ENCODE results near the gene AUTS2.

Gene AUTS2

DNA sequence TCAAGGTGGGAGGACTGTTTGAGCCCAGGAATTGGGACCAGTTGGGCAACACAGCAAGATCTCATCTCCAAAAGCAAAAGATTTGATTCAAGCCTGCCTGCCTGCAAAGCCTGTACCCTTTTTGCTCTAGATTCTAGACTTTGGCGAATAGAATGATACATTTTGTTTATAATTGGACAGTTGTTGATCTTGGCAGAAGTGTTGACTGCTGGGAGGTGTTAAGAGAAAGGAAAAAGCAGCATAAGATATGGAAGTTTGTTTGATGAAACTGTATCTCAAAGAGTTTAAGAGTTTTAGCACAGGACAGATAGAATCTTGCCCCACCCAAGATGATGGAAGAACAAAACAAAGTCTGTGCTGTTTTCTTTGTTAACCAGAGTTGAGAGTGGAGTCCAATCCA, 224.1 kb downstream of the AUTS2 start:
- no peak overlapping the region for H3K4me3 Mint-ChIP-seq
- H3K9me3 Mint-ChIP-seq: no peaks in the 10 kb centered on the region
- H3K27me3 Mint-ChIP-seq: peaks cover 3% of the 10 kb centered on the region
- DNase-seq: no peak
- H3K36me3 Mint-ChIP-seq (ENCODE audit: low read depth): no peaks in the 10 kb centered on the region
- peaks cover 10% of the 10 kb centered on the region for H3K4me1 Mint-ChIP-seq (ENCODE audit: low read depth)
- H3K27ac Mint-ChIP-seq: no peak overlapping the region

DNA sequence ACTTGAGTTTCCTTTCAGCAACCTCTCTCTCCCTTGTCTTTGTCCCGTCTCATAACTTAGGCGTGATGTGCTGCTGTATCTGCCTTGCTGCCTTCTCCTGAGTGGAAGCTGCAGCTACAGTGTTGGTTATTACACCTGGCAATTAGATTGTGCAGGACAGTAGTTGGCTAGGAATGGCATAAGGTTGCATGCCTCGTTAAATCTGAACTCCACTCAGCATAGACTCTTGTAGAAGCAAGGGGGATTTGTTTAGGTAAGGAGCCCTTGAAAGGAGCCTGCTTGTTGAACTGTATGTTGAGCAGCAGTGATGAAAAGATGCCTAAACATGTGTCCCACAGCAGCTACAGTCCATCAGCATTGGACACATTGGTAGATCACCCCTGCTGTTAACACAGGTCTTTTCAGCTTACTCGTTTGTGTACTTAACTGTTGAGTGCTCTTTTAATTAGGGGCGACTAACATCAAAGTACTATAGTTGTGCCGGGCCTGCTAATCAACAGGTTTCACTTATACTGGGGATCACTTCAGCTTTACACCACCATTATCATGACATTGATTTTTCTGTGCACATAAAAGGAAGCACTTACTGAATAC, 225.0 kb downstream of the AUTS2 start:
- Mint-ChIP-seq H3K9me3 (no peaks in the 10 kb centered on the region), H3K27ac (no peak overlapping the region), H3K4me1 (ENCODE audit: low read depth) (peaks cover 10% of the 10 kb centered on the region), H3K4me3 (no peak overlapping the region), H3K36me3 (ENCODE audit: low read depth) (no peaks in the 10 kb centered on the region), H3K27me3 (peaks cover 9% of the 10 kb centered on the region)
- no peak for DNase-seq

DNA sequence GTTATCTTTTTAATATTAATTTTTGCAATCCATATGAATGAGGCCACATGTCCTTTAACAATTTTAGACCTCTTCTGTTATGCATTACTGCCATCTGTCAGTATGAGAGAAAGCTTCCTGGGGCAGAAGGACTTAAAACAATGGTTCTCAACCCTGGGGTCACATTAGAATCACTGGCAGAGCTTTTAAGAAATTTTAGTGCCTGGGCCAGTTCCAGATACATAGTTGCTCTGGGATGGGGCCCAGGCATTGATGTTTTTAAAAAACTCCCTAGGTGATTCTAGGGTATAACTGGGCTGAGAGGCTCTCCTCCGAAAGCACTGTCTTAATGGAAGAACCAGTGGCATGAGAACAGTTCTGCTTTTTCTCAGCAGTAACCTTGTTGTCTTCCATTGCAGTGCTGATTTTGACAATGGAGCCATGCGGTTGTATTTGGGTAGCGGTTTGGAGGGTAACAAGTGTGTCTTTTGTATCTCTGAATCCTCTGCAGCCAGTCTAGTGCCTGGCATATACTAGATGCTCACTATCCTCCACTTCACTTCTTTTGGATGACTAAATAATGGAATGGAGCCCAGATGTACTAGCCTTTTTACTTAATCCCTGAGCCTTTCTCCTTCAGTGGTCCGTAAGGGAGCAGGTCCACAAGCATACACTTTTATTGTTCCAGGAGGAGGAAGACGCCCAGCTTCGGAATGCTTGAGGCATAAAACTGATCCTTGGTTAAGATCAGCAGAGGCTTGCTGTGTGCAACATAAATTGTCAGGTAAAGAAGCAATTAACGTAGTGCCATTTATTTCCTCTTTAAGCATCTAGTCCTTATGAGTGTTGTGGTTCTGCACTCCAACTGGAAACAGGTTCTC, 227.1 kb downstream of the AUTS2 start:
- Mint-ChIP-seq H3K4me3 (no peak overlapping the region), H3K27me3 (peaks cover 20% of the 10 kb centered on the region), H3K27ac (no peak overlapping the region), H3K4me1 (ENCODE audit: low read depth) (peaks cover 10% of the 10 kb centered on the region), H3K36me3 (ENCODE audit: low read depth) (no peaks in the 10 kb centered on the region), H3K9me3 (no peaks in the 10 kb centered on the region)
- DNase-seq: no peak

GRCh38 chr7:69826283-69826682, 228.0 kb downstream of the AUTS2 start:
- Mint-ChIP-seq H3K27me3 (peaks cover 20% of the 10 kb centered on the region), H3K4me1 (ENCODE audit: low read depth) (peaks cover 10% of the 10 kb centered on the region), H3K4me3 (no peak overlapping the region), H3K9me3 (no peaks in the 10 kb centered on the region), H3K36me3 (ENCODE audit: low read depth) (no peaks in the 10 kb centered on the region), H3K27ac (no peak overlapping the region)
- DNase-seq: no peak

- no peak overlapping the region for H3K27ac Mint-ChIP-seq
- no peaks in the 10 kb centered on the region for H3K36me3 Mint-ChIP-seq (ENCODE audit: low read depth)
- H3K27me3 Mint-ChIP-seq: peaks cover 20% of the 10 kb centered on the region
- DNase-seq: no peak
- no peaks in the 10 kb centered on the region for H3K9me3 Mint-ChIP-seq
- H3K4me1 Mint-ChIP-seq (ENCODE audit: low read depth): peaks cover 10% of the 10 kb centered on the region
- no peak overlapping the region for H3K4me3 Mint-ChIP-seq
These were observed 228.9 kb downstream of the AUTS2 start for GRCh38 chr7:69827140-69827539.

DNA sequence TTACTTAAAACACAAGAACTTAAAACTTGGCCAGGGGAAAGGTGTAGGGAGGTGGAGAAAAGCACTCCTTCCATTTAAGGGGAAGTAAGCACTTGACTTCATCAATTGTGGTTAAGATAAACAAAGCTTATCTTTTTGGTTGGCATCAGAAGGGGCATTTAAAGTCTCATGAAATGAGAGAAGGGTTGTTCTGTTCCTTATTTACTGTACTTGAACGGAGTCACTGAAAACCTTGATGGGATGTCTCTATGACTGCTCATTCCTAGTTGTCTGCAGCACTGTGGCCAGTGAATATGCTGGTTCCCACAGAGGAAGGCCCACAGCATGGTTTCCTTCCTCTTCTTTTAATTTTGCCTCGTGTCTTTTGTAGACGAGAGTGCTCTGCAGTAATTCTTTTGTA, 229.3 kb downstream of the AUTS2 start:
- no peak overlapping the region for H3K27ac Mint-ChIP-seq

GRCh38 chr7:69832356-69832755, 234.1 kb downstream of the AUTS2 start:
- H3K9me3 Mint-ChIP-seq: no peaks in the 10 kb centered on the region
- no peak overlapping the region for H3K27ac Mint-ChIP-seq
- H3K4me1 Mint-ChIP-seq (ENCODE audit: low read depth): no peaks in the 10 kb centered on the region
- no peaks in the 10 kb centered on the region for H3K36me3 Mint-ChIP-seq (ENCODE audit: low read depth)
- peaks cover 16% of the 10 kb centered on the region for H3K27me3 Mint-ChIP-seq
- no peak for DNase-seq
- H3K4me3 Mint-ChIP-seq: no peak overlapping the region

More for the DNA sequence above, 229.3 kb downstream of the AUTS2 start:
- Mint-ChIP-seq H3K27me3 (peaks cover 17% of the 10 kb centered on the region), H3K4me1 (ENCODE audit: low read depth) (peaks cover 10% of the 10 kb centered on the region), H3K36me3 (ENCODE audit: low read depth) (no peaks in the 10 kb centered on the region), H3K9me3 (no peaks in the 10 kb centered on the region), H3K4me3 (no peak overlapping the region)
- DNase-seq: no peak

GRCh38 chr7:69833964-69834363, 235.7 kb downstream of the AUTS2 start:
- H3K9me3 Mint-ChIP-seq: no peaks in the 10 kb centered on the region
- H3K27me3 Mint-ChIP-seq: peaks cover 11% of the 10 kb centered on the region
- H3K4me1 Mint-ChIP-seq (ENCODE audit: low read depth): no peaks in the 10 kb centered on the region
- no peak overlapping the region for H3K4me3 Mint-ChIP-seq
- no peak overlapping the region for H3K27ac Mint-ChIP-seq
- H3K36me3 Mint-ChIP-seq (ENCODE audit: low read depth): no peaks in the 10 kb centered on the region
- no peak for DNase-seq

- H3K36me3 Mint-ChIP-seq (ENCODE audit: low read depth): no peaks in the 10 kb centered on the region
- H3K9me3 Mint-ChIP-seq: no peaks in the 10 kb centered on the region
- peaks cover 24% of the 10 kb centered on the region for H3K27me3 Mint-ChIP-seq
- no peak overlapping the region for H3K4me3 Mint-ChIP-seq
- no peak overlapping the region for H3K27ac Mint-ChIP-seq
- H3K4me1 Mint-ChIP-seq (ENCODE audit: low read depth): no peaks in the 10 kb centered on the region
- no peak for DNase-seq
These were observed 238.4 kb downstream of the AUTS2 start for GRCh38 chr7:69836702-69837101.

DNA sequence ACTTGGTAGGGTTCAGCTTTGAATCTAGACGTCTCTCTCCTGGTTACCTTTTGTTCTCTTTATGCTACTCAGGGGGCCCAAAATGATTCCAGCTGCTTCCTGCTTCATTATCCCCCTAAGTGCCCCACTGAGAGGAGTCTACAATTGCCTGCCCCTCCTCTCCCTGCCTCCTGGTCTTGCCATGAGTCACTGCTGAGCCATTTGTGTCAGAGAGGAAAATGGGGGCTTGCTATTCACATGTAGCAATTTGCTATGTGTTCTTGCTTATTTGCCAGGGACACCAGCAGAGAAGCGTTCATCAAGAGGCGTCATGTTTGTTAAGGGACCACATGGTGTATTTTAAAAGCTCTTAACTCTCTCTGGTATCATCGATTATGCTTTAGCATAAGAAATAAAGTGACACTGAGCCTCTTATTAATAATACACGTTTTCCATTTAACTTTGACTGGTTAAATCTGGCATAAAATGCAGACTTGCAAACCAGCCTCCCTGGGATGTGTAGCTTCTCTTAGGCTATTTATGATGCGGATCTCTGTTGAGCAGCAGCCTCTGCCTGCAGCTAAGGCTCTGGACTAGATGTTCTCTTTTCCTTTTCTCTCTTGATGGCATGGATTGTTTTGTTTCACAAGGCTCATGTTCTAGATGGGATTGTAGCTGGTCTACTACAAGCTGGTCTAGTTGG, 239.3 kb downstream of the AUTS2 start:
- Mint-ChIP-seq H3K36me3 (ENCODE audit: low read depth) (no peaks in the 10 kb centered on the region), H3K27me3 (peaks cover 25% of the 10 kb centered on the region), H3K9me3 (no peaks in the 10 kb centered on the region), H3K4me1 (ENCODE audit: low read depth) (no peaks in the 10 kb centered on the region), H3K4me3 (no peak overlapping the region), H3K27ac (no peak overlapping the region)
- no peak for DNase-seq

GRCh38 chr7:69839782-69840181, 241.5 kb downstream of the AUTS2 start:
- Mint-ChIP-seq H3K27ac (no peak overlapping the region), H3K4me1 (ENCODE audit: low read depth) (peaks cover 2% of the 10 kb centered on the region), H3K4me3 (no peak overlapping the region), H3K36me3 (ENCODE audit: low read depth) (no peaks in the 10 kb centered on the region), H3K9me3 (no peaks in the 10 kb centered on the region), H3K27me3 (peaks cover 37% of the 10 kb centered on the region)
- no peak for DNase-seq

GRCh38 chr7:69840248-69840647, 242.0 kb downstream of the AUTS2 start:
- Mint-ChIP-seq H3K9me3 (no peaks in the 10 kb centered on the region), H3K27me3 (peaks cover 37% of the 10 kb centered on the region), H3K27ac (no peak overlapping the region), H3K4me1 (ENCODE audit: low read depth) (peaks cover 2% of the 10 kb centered on the region), H3K36me3 (ENCODE audit: low read depth) (no peaks in the 10 kb centered on the region), H3K4me3 (no peak overlapping the region)
- no peak for DNase-seq

DNA sequence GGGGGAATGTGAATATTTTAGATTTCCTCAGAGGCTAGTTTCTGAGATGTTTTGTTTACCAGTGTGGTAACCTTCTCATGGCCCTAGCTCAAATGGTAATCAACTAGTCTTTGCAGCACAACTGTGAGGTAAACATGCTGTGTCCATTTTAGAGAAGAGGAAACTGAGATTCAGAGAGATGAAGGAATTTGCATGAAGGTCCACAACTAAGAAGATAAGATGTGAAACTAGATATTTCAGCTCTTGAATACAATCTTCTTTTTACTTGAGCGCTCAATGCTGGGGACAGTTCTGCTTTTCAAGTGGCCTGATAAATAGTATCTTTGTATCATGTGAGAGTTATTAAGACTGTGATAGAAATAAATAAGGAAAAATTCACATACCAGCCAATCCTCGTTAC, 245.4 kb downstream of the AUTS2 start:
- no peaks in the 10 kb centered on the region for H3K9me3 Mint-ChIP-seq
- H3K27ac Mint-ChIP-seq: no peak overlapping the region
- H3K4me3 Mint-ChIP-seq: no peak overlapping the region

DNA sequence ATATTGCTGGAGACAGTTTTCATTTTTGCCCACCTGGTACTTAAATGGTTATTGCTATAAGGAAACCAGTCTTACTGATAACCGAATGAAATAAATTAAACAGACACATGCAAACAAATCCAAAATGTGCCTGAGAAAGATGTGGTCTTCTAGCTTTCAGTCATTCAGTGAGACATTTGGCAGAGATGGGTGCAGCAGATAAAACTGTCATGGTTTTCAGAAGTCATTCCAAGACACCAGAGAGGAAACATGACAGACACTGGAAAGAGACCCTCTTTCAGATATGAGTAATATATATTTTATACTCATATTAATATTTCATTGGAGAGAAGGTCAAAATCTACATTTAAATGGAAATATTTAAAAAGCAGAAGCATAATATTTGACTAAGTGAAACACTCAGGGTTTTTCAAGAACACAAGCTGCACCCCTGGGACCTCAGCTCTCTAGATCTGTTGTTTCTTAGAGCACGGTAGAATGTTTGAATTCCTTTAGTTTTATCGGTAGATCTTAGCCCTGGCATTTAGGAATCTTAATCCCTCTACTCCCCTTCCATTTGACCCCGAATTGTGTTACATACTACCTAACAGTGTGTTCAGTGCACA, 246.1 kb downstream of the AUTS2 start:
- no peak overlapping the region for H3K27ac Mint-ChIP-seq
- no peak for DNase-seq
- no peaks in the 10 kb centered on the region for H3K9me3 Mint-ChIP-seq
- no peak overlapping the region for H3K4me3 Mint-ChIP-seq
- H3K36me3 Mint-ChIP-seq (ENCODE audit: low read depth): no peaks in the 10 kb centered on the region
- peaks cover 2% of the 10 kb centered on the region for H3K4me1 Mint-ChIP-seq (ENCODE audit: low read depth)
- H3K27me3 Mint-ChIP-seq: peaks cover 35% of the 10 kb centered on the region

More for the DNA sequence above, 245.4 kb downstream of the AUTS2 start:
- no peak for DNase-seq
- Mint-ChIP-seq H3K27me3 (peaks cover 35% of the 10 kb centered on the region), H3K4me1 (ENCODE audit: low read depth) (peaks cover 2% of the 10 kb centered on the region), H3K36me3 (ENCODE audit: low read depth) (no peaks in the 10 kb centered on the region)

Data from activated T-cell treated with anti-CD3 and anti-CD28 coated beads, Interleukin-2, amount 50 U/mL, for 24 hours (primary cell).